IPS-11a (cell line): ENCODE measurements around the gene LRRC3.

ENCODE experiments used
- H3K4me3 ChIP-seq: one replicate; pipeline ENCODE4 v1.5.1; 2013; ENCODE audit warnings: low read depth, low read length, control low read depth

LRRC3 gene

GRCh38 chr21:44510109-44510507, 54.8 kb downstream of the LRRC3 start:
- H3K4me3 ChIP-seq, result no peak overlapping the region

GRCh38 chr21:44510508-44511218, 55.4 kb downstream of the LRRC3 start:
- H3K4me3 ChIP-seq, result peak overlapping the region; percentile 17

GRCh38 chr21:44511219-44511937, 56.1 kb downstream of the LRRC3 start:
- H3K4me3 ChIP-seq, result no peak overlapping the region
